AG04449 (cell line): ENCODE measurements around the gene RPL21.

ENCODE experiments used
- CTCF ChIA-PET: fragments of 350-600 bp; formaldehyde crosslinking; extraction: SDS; loops from one replicate; lab custom pipeline; 2021; ENCODE audit warnings: antibody characterized with exemption; lab: Yijun Ruan, JAX
- POLR2A ChIA-PET: fragments of 400-600, 350-600 bp; formaldehyde crosslinking; extraction: SDS; loops from one replicate; lab custom pipeline; 2020; ENCODE audit warnings: antibody characterized with exemption, inconsistent platforms; lab: Yijun Ruan, JAX
- DNase-seq: peaks from one replicate; pipeline ENCODE4 v3.0.0-alpha.2; 2010; ENCODE audit warnings: low read depth, low spot score
- H3K4me3 ChIP-seq: 2 replicates; pipeline ENCODE4 v1.5.1; 2011; ENCODE audit warnings: low read depth, mild to moderate bottlenecking, control low read depth, low read length
- TF ChIP-seq, protein P1 (sequence below): IDR thresholded peaks from one replicate; pipeline ENCODE4 v1.5.1; 2011; ENCODE audit warnings: mild to moderate bottlenecking, moderate library complexity, low read length, control low read depth, inconsistent platforms; ENCODE audit not compliant: insufficient read depth; ENCODE audit errors: missing control alignments

The RPL21 gene

DNA sequence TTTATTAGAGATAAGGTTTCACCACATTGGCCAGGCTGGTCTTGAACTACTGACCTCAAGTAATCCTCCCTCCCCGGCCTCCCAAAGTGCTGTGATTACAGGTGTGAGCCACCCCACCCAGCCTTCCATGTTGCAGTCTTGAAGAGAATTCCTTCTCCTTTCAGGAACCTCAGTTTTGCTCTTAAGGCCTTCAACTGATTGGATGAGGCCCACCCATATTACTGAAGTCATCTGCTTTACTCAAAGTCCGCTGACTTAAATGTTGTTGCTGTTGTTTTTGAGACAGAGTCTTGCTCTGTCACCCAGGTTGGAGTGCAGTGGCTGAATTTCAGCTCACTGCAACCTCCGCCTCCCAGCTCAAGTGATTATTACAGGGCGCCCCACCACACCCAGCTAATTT lies 52.7 kb downstream of the RPL21 start:
- TF ChIP-seq, protein P1, sequence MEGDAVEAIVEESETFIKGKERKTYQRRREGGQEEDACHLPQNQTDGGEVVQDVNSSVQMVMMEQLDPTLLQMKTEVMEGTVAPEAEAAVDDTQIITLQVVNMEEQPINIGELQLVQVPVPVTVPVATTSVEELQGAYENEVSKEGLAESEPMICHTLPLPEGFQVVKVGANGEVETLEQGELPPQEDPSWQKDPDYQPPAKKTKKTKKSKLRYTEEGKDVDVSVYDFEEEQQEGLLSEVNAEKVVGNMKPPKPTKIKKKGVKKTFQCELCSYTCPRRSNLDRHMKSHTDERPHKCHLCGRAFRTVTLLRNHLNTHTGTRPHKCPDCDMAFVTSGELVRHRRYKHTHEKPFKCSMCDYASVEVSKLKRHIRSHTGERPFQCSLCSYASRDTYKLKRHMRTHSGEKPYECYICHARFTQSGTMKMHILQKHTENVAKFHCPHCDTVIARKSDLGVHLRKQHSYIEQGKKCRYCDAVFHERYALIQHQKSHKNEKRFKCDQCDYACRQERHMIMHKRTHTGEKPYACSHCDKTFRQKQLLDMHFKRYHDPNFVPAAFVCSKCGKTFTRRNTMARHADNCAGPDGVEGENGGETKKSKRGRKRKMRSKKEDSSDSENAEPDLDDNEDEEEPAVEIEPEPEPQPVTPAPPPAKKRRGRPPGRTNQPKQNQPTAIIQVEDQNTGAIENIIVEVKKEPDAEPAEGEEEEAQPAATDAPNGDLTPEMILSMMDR, result no peak
- no peak overlapping the region for H3K4me3 ChIP-seq
- POLR2A ChIA-PET, result no interaction called here
- no peak for DNase-seq
- CTCF ChIA-PET, result no interaction called here

DNA sequence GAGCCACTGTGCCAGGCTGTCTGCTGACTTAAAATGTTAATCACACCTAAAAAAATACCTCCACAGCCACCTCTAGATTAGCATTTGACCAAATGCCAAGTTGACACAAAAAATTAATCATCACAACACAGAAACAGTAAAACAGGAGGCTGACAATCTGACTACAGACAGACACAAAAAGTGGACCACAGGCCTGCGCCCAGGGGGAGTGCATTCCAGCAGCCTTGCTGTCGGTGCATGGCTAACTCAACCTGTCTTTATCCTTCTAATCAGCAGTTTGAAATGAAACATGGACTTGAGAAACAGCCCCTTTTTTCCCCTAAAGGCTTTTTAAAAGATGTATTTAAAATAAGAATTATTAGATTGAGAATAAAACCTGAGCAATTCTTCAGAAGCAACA lies 53.3 kb downstream of the RPL21 start:
- TF ChIP-seq, protein P1, result no peak
- DNase-seq, result no peak
- ChIA-PET POLR2A (no interaction called here), CTCF (no interaction called here)
- no peak overlapping the region for H3K4me3 ChIP-seq
